ENCODE measurements around the gene DUSP1. TPM values are rescaled to one million over a fixed set of nuclear protein-coding genes. Genes with fewer than 3 reads are reported as not detected.
A peak's percentile ranks its signal among the peaks of the same experiment; 100 is the strongest.

Gene DUSP1
- total RNA-seq, 3 donors from 2014 or later = 90.9 to 233 (median 137) TPM

DNA sequence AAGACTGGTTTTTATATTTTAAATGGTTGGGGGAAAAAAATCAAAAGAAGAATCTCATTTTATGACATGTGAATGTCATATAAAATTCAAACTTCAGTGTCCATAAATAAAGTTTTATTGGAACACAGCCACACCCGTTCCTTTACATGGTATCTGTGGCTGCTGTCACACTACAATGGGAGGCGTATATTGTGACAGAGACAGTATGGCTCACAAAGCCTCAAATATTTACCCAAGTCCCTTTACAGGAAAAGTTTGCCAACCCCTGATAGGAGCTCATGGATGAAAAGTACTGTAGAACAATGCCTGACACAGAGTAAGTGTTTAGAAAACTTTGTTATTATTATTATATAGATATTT lies 5.2 kb upstream of the DUSP1 start:
- H3K36me3 ChIP-seq (ENCODE audit: low read depth) = no peaks in the 10 kb centered on the region
- H3K9me3 ChIP-seq = no peaks in the 10 kb centered on the region
- no peak overlapping the region for H3K4me3 ChIP-seq
- ATAC-seq (peak; percentile 30), DNase-seq (no peak)
- no peak for TF ChIP-seq CTCF (IDR thresholded peaks at IDR 0.05)
- intact Hi-C loops (cut with DNase I, micrococcal nuclease) = loop anchor here (10.0 kb wide), 2 partner anchors 79 to 129 kb away; no protein-coding TSS in a partner anchor
- peaks cover 75% of the 10 kb centered on the region for H3K4me1 ChIP-seq (ENCODE audit: low read depth)

- peak in 2 of 3 donors; percentile 64 to 86 for DNase-seq
- TF ChIP-seq CTCF (IDR thresholded peaks at IDR 0.05) = no peak
- intact Hi-C loops (cut with DNase I, micrococcal nuclease) = loop anchor here (10.0 kb wide), 2 partner anchors 79 to 129 kb away; no protein-coding TSS in a partner anchor
- Histone ChIP-seq H3K9me3 (no peaks in the 10 kb centered on the region), H3K4me1 (ENCODE audit: low read depth) (peaks cover 77% of the 10 kb centered on the region), H3K4me3 (no peak overlapping the region), H3K36me3 (ENCODE audit: low read depth) (no peaks in the 10 kb centered on the region)
- peak; percentile 41 for ATAC-seq
Observed at GRCh38 chr5:172775326-172776234, 4.6 kb upstream of the DUSP1 start.

GRCh38 chr5:172774561-172775315 lies 3.7 kb upstream of the DUSP1 start:
- intact Hi-C loops (cut with DNase I, micrococcal nuclease) = loop anchor here (5.0 to 10.0 kb wide), 3 partner anchors 57 to 130 kb away; no protein-coding TSS in a partner anchor
- Histone ChIP-seq H3K9me3 (no peaks in the 10 kb centered on the region), H3K36me3 (ENCODE audit: low read depth) (no peaks in the 10 kb centered on the region), H3K4me3 (no peak overlapping the region), H3K4me1 (ENCODE audit: low read depth) (peaks cover 74% of the 10 kb centered on the region)
- DNase-seq = peak in 1 of 3 donors; percentile 28
- TF ChIP-seq CTCF (IDR thresholded peaks at IDR 0.05) = no peak
- no peak for ATAC-seq

- no peak for TF ChIP-seq CTCF (IDR thresholded peaks at IDR 0.05)
- ATAC-seq (no peak), DNase-seq (peak in 1 of 3 donors; percentile 42)
- peaks cover 80% of the 10 kb centered on the region for H3K4me1 ChIP-seq (ENCODE audit: low read depth)
- no peak overlapping the region for H3K4me3 ChIP-seq
- no peaks in the 10 kb centered on the region for H3K9me3 ChIP-seq
- no peaks in the 10 kb centered on the region for H3K36me3 ChIP-seq (ENCODE audit: low read depth)
- intact Hi-C loops (cut with DNase I, micrococcal nuclease) = loop anchor here (5.0 to 10.0 kb wide), 3 partner anchors 56 to 131 kb away; no protein-coding TSS in a partner anchor
Observed at GRCh38 chr5:172773481-172774469, 2.8 kb upstream of the DUSP1 start.

Measured in mucosa of descending colon (tissue), 3 donors.